ENCODE data around the gene SOX15.

- TF ChIP-seq CTCF (IDR thresholded peaks at IDR 0.05; ENCODE audit: poor library complexity) (no peak), EZH2 (IDR thresholded peaks at IDR 0.05; ENCODE audit: borderline replicate concordance) (no peak)
Observed at GRCh38 chr17:7572338-7572587, 17.6 kb downstream of the SOX15 start.

Measured in hepatocyte (in vitro differentiated cells).